ENCODE results near the gene ARID3A.

ARID3A gene

GRCh38 chr19:994516-994915, 68.7 kb downstream of the ARID3A start:
- no peak for TF ChIP-seq CTCF (IDR thresholded peaks at IDR 0.05; ENCODE audit: low read depth, low read length)
- no peak for DNase-seq (ENCODE audit: extremely low read depth, low read depth)

- no peak for DNase-seq (ENCODE audit: extremely low read depth, low read depth)
- TF ChIP-seq CTCF (IDR thresholded peaks at IDR 0.05; ENCODE audit: low read depth, low read length), result no peak
Measured at GRCh38 chr19:995051-995827, 69.4 kb downstream of the ARID3A start.

GRCh38 chr19:996051-996838, 70.4 kb downstream of the ARID3A start:
- TF ChIP-seq CTCF (IDR thresholded peaks at IDR 0.05; ENCODE audit: low read depth, low read length), result no peak
- DNase-seq (ENCODE audit: extremely low read depth, low read depth), result no peak

GRCh38 chr19:998064-998463, 72.2 kb downstream of the ARID3A start:
- no peak for TF ChIP-seq CTCF (IDR thresholded peaks at IDR 0.05; ENCODE audit: low read depth, low read length)

GRCh38 chr19:999379-999719, 73.5 kb downstream of the ARID3A start:
- no peak for TF ChIP-seq CTCF (IDR thresholded peaks at IDR 0.05; ENCODE audit: low read depth, low read length)
- DNase-seq (ENCODE audit: extremely low read depth, low read depth), result no peak

More at GRCh38 chr19:998064-998463, 72.2 kb downstream of the ARID3A start:
- DNase-seq (ENCODE audit: extremely low read depth, low read depth), result no peak

- no peak for DNase-seq (ENCODE audit: extremely low read depth, low read depth)
- TF ChIP-seq CTCF (IDR thresholded peaks at IDR 0.05; ENCODE audit: low read depth, low read length), result peak; percentile 49
Measured at GRCh38 chr19:1000095-1000494, 74.3 kb downstream of the ARID3A start, which contains the start of gene GRIN3B. Gene GRIN3B, plus strand, starts transcription at chr19:1000419. Its CDS starts 19 bp downstream, at chr19:1000438.
